GM12891 (cell line): ENCODE measurements around the gene UBE2K.
"Not testable (repeated sequence)": the region's sequence is repeated elsewhere in the genome, so short reads cannot be mapped to it uniquely, and the experiment has no call there.

Source experiments
- DNase-seq: peaks from one replicate; pipeline ENCODE4 v3.0.0; 2011; ENCODE audit warnings: low spot score; ENCODE audit not compliant: insufficient read length
- FAIRE-seq: peaks from 2 replicates; lab custom pipeline; 2011; peaks lifted over from hg19 to GRCh38; lab: Jason Lieb, UNC
- PAX5 ChIP-seq: IDR thresholded peaks from 2 replicates; pipeline ENCODE4 v1.6.1; 2011; ENCODE audit warnings: low read length, moderate library complexity, mild to moderate bottlenecking; ENCODE audit not compliant: insufficient read depth, severe bottlenecking
- POLR2A ChIP-seq: IDR thresholded peaks from 2 replicates; pipeline ENCODE4 v1.6.1; 2011; ENCODE audit warnings: low read depth, low read length, control low read depth
- POLR2AphosphoS5 ChIP-seq: IDR thresholded peaks from 2 replicates; pipeline ENCODE4 v1.6.1; 2011; ENCODE audit warnings: low read depth, low read length, control low read depth
- POU2F2 ChIP-seq: IDR thresholded peaks from 2 replicates; pipeline ENCODE4 v1.6.1; 2011; ENCODE audit warnings: low read depth, mild to moderate bottlenecking, control low read depth, low read length, moderate library complexity
- SPI1 ChIP-seq: IDR thresholded peaks from 2 replicates; pipeline ENCODE4 v1.6.1; 2011; ENCODE audit warnings: low read depth, low read length, control low read depth
- TAF1 ChIP-seq: IDR thresholded peaks from 2 replicates; pipeline ENCODE4 v1.6.1; 2011; ENCODE audit warnings: low read depth, low read length, control low read depth

Gene UBE2K

DNA sequence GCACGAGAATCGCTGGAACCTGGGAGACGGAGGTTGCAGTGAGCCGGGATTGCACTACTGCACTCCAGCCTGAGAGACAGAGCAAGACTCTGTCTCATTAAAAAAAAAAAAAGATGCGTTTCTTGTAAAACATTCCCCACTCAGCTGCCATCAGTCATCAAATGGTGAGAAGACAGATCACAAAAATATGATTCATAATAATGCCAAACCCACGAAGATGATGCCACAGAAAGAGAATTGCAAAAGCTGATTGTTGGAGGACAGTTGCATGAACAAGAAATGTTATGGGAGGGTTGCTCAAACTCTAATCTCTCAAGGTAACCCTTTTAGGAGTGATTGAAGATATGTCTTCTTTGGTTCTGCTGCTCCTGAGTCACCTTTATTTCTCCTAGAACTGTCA lies 37.9 kb upstream of the UBE2K start:
- no peak for DNase-seq
- FAIRE-seq, result no peak
- no peak for TF ChIP-seq POU2F2
- TF ChIP-seq TAF1, result no peak
- TF ChIP-seq POLR2AphosphoS5, result no peak
- no peak for TF ChIP-seq SPI1
- TF ChIP-seq POLR2A, result no peak
- TF ChIP-seq PAX5, result no peak

- FAIRE-seq (no peak), DNase-seq (no peak)
- TF ChIP-seq SPI1, result no peak
- no peak for TF ChIP-seq POLR2A
- TF ChIP-seq POLR2AphosphoS5, result no peak
- no peak for TF ChIP-seq PAX5
- TF ChIP-seq TAF1, result no peak
- no peak for TF ChIP-seq POU2F2
Measured at GRCh38 chr4:39660757-39661156, 37.2 kb upstream of the UBE2K start.

DNA sequence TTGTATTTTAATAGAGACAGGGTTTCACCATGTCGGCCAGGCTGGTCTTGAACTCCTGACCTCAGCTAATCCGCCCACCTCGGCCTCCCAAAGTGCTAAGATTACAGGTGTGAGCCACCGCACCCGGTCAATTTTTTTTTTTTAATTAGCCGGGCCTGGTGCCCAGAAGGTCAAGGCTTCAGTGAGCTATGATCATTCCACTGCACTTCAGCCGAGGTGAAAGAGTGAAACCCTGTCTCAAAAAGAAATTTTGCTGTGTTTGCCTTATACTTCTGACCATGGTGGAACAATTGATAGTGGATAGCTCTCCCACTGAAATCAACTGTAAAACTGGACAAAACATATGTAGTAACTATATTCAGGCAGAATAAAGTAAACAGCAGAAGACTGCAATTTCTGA lies 35.3 kb upstream of the UBE2K start:
- no peak for TF ChIP-seq PAX5
- TF ChIP-seq POLR2A, result no peak
- TF ChIP-seq POLR2AphosphoS5, result no peak
- no peak for TF ChIP-seq POU2F2
- TF ChIP-seq TAF1, result no peak
- TF ChIP-seq SPI1, result no peak
- FAIRE-seq (no peak), DNase-seq (no peak)

- DNase-seq (no peak), FAIRE-seq (peak; percentile 77)
- TF ChIP-seq TAF1, result no peak
- no peak for TF ChIP-seq SPI1
- TF ChIP-seq POLR2A, result no peak
- TF ChIP-seq POLR2AphosphoS5, result no peak
- TF ChIP-seq POU2F2, result no peak
- no peak for TF ChIP-seq PAX5
Measured at GRCh38 chr4:39664828-39665731, 32.9 kb upstream of the UBE2K start.

- no peak for DNase-seq
- no peak for FAIRE-seq
- TF ChIP-seq TAF1, result no peak
- TF ChIP-seq PAX5, result no peak
- no peak for TF ChIP-seq SPI1
- no peak for TF ChIP-seq POLR2AphosphoS5
- no peak for TF ChIP-seq POLR2A
- TF ChIP-seq POU2F2, result no peak
Measured at GRCh38 chr4:39667706-39668105, 30.2 kb upstream of the UBE2K start.

GRCh38 chr4:39668887-39669286 lies 29.0 kb upstream of the UBE2K start:
- no peak for DNase-seq
- TF ChIP-seq POLR2A (no peak), SPI1 (no peak), POU2F2 (no peak), POLR2AphosphoS5 (no peak), PAX5 (no peak), TAF1 (no peak)
- no peak for FAIRE-seq

- not testable (repeated sequence) for DNase-seq, FAIRE-seq
Measured at GRCh38 chr4:39670296-39670695, 27.6 kb upstream of the UBE2K start.

DNA sequence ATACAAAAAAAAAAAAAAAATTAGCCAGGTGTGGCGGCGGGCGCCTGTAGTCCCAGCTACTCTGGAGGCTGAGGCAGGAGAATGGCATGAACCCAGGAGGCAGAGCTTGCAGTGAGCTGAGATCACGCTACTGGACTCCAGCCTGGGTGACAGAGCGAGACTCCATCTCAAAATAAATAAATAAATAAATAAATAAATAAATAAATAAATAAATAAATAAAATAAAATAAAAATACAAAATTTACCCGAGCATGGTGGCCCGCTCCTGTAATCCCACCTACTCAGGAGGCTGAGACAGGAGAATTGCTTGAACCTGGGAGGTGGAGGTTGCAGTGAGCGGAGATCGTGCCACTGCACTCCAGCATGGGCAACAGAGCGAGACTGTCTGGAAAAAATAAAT lies 22.3 kb upstream of the UBE2K start:
- FAIRE-seq, DNase-seq: not testable (repeated sequence)

DNA sequence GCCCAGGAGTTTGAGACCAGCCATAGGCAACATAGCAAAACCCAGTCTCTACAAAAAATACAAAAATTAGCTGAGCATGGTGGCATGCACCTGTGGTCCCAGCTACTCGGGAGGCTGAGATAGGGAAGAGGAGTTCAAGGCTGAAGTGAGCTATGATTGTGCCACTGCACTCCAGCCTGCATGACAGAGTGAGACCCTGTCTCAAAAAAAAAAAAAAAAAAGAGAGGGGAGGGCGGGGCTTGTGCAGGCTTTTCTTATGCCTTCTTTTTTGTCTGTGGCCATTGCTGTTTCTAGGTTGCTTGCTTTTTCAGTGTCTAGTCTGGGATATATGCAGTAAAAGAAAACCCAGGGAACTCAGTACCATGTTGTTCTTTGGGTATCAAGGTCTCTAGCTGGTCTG lies 16.9 kb upstream of the UBE2K start:
- not testable (repeated sequence) for DNase-seq, FAIRE-seq

GRCh38 chr4:39682138-39682537 lies 15.8 kb upstream of the UBE2K start:
- TF ChIP-seq POLR2A (no peak), POU2F2 (no peak), TAF1 (no peak), PAX5 (no peak), POLR2AphosphoS5 (no peak), SPI1 (peak; percentile 41)
- FAIRE-seq (peak; percentile 83), DNase-seq (no peak)

DNA sequence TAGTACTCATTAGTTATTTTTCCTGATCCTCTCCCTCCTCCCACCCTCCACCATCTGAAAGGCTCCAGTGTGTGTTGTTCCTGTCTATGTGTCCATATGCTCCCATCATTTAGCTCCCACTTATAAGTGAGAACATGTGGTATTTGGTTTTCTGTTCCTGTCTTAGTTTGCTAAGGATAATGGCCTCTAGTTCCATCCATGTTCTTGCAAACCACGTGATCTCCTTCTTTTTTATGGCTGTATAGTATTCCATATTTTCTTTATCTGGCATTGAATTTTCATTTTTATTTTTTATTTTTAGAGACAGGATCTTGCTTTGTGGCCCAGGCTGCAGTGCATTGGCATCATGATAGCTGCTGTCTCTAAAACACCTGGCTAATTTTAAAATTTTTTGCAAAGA lies 11.9 kb upstream of the UBE2K start:
- TF ChIP-seq POLR2AphosphoS5, result no peak
- TF ChIP-seq POLR2A, result no peak
- TF ChIP-seq PAX5, result no peak
- TF ChIP-seq POU2F2, result no peak
- TF ChIP-seq SPI1, result no peak
- TF ChIP-seq TAF1, result no peak
- DNase-seq (no peak), FAIRE-seq (no peak)
